Measurements from ENCODE around the gene APLP1.

The APLP1 gene

GRCh38 chr19:35851213-35852028, 17.0 kb upstream of the APLP1 start:
- no peak overlapping the region for H3K4me3 ChIP-seq (ENCODE audit: low read length)
- H4K20me1 ChIP-seq (ENCODE audit: insufficient read depth, low read length) = no peaks in the 10 kb centered on the region
- no peaks in the 10 kb centered on the region for H3K9me2 ChIP-seq (replicated peaks; ENCODE audit: insufficient read depth, low read length)
- no peaks in the 10 kb centered on the region for H3K4me1 ChIP-seq (ENCODE audit: low read length)
- H3K27me3 ChIP-seq (replicated peaks; ENCODE audit: insufficient read depth, low read length) = peaks cover 94% of the 10 kb centered on the region
- H3K9me3 ChIP-seq (replicated peaks; ENCODE audit: insufficient read depth, low read length) = no peaks in the 10 kb centered on the region
- H3K79me2 ChIP-seq (ENCODE audit: low read length) = no peaks in the 10 kb centered on the region
- no peaks in the 10 kb centered on the region for H3K36me3 ChIP-seq (replicated peaks; ENCODE audit: insufficient read depth, low read length)
- TF ChIP-seq EZH2 (optimal IDR thresholded peaks at IDR 0.05; ENCODE audit: low read depth, low read length) (no peak), CTCF (IDR thresholded peaks at IDR 0.05; ENCODE audit: low read length) (no peak), EZH2phosphoT487 (IDR thresholded peaks at IDR 0.05; ENCODE audit: low read length) (no peak)
- H3F3A ChIP-seq (ENCODE audit: insufficient read depth, low read length) = no peaks in the 10 kb centered on the region
- DNase-seq = no peak
- no peak overlapping the region for H3K9ac ChIP-seq (ENCODE audit: low read length)
- H3K27ac ChIP-seq (ENCODE audit: low read length) = no peak overlapping the region
- no peak overlapping the region for H2AFZ ChIP-seq (ENCODE audit: low read length)
- H3K4me2 ChIP-seq (ENCODE audit: low read depth, low read length) = no peak overlapping the region

- Histone ChIP-seq H3K79me2 (ENCODE audit: low read length) (no peaks in the 10 kb centered on the region), H3K4me1 (ENCODE audit: low read length) (no peaks in the 10 kb centered on the region)
- no peak for DNase-seq
Observed at GRCh38 chr19:35852029-35852780, 16.2 kb upstream of the APLP1 start, which contains the start of gene NPHS1. NPHS1 (minus strand) TSS chr19:35852504; CDS start chr19:35851837, 667 bp downstream.

GRCh38 chr19:35853038-35853756, 15.2 kb upstream of the APLP1 start:
- Histone ChIP-seq H2AFZ (ENCODE audit: low read length) (no peak overlapping the region), H3K4me1 (ENCODE audit: low read length) (no peaks in the 10 kb centered on the region), H3K27me3 (replicated peaks; ENCODE audit: insufficient read depth, low read length) (peaks cover 97% of the 10 kb centered on the region), H3K79me2 (ENCODE audit: low read length) (no peaks in the 10 kb centered on the region), H3K27ac (ENCODE audit: low read length) (no peak overlapping the region), H3K36me3 (replicated peaks; ENCODE audit: insufficient read depth, low read length) (no peaks in the 10 kb centered on the region), H3K9ac (ENCODE audit: low read length) (no peak overlapping the region), H3F3A (ENCODE audit: insufficient read depth, low read length) (no peaks in the 10 kb centered on the region), H3K4me3 (ENCODE audit: low read length) (no peak overlapping the region), H3K4me2 (ENCODE audit: low read depth, low read length) (no peak overlapping the region), H3K9me2 (replicated peaks; ENCODE audit: insufficient read depth, low read length) (no peaks in the 10 kb centered on the region), H4K20me1 (ENCODE audit: insufficient read depth, low read length) (no peaks in the 10 kb centered on the region), H3K9me3 (replicated peaks; ENCODE audit: insufficient read depth, low read length) (no peaks in the 10 kb centered on the region)
- DNase-seq = no peak
- no peak for TF ChIP-seq EZH2phosphoT487 (IDR thresholded peaks at IDR 0.05; ENCODE audit: low read length)
- TF ChIP-seq CTCF (IDR thresholded peaks at IDR 0.05; ENCODE audit: low read length) = no peak
- TF ChIP-seq EZH2 (optimal IDR thresholded peaks at IDR 0.05; ENCODE audit: low read depth, low read length) = no peak

More at GRCh38 chr19:35852029-35852780, 16.2 kb upstream of the APLP1 start, which contains the start of gene NPHS1:
- no peak within 1 kb of the TSS for H3K27ac ChIP-seq (ENCODE audit: low read length)
- peaks cover 97% of the 10 kb centered on the region for H3K27me3 ChIP-seq (replicated peaks; ENCODE audit: insufficient read depth, low read length)
- H2AFZ ChIP-seq (ENCODE audit: low read length) = no peak within 1 kb of the TSS
- TF ChIP-seq CTCF (IDR thresholded peaks at IDR 0.05; ENCODE audit: low read length) = no peak
- TF ChIP-seq EZH2 (optimal IDR thresholded peaks at IDR 0.05; ENCODE audit: low read depth, low read length) = no peak
- TF ChIP-seq EZH2phosphoT487 (IDR thresholded peaks at IDR 0.05; ENCODE audit: low read length) = no peak
- H3F3A ChIP-seq (ENCODE audit: insufficient read depth, low read length) = no peaks in the 10 kb centered on the region
- no peak within 1 kb of the TSS for H3K4me2 ChIP-seq (ENCODE audit: low read depth, low read length)
- H4K20me1 ChIP-seq (ENCODE audit: insufficient read depth, low read length) = no peaks in the 10 kb centered on the region
- no peaks in the 10 kb centered on the region for H3K9me2 ChIP-seq (replicated peaks; ENCODE audit: insufficient read depth, low read length)
- H3K36me3 ChIP-seq (replicated peaks; ENCODE audit: insufficient read depth, low read length) = no peaks in the 10 kb centered on the region
- no peak within 1 kb of the TSS for H3K9ac ChIP-seq (ENCODE audit: low read length)
- no peaks in the 10 kb centered on the region for H3K9me3 ChIP-seq (replicated peaks; ENCODE audit: insufficient read depth, low read length)
- no peak within 1 kb of the TSS for H3K4me3 ChIP-seq (ENCODE audit: low read length)
